Stimulated activated CD8-positive, alpha-beta memory T cell treated with anti-CD3 and anti-CD28 coated beads, Interleukin-12 subunit alpha, Interleukin-12 subunit beta, amount 100 ng/mL, for 24 hours (primary cell): Measurements from ENCODE around the gene RIC8B.
A peak's percentile ranks its signal among the peaks of the same experiment; 100 is the strongest.
"Not testable (repeated sequence)": the region's sequence is repeated elsewhere in the genome, so short reads cannot be mapped to it uniquely, and the experiment has no call there.

ENCODE experiments used
- DNase-seq: peaks from one replicate; pipeline ENCODE4 v3.0.0-alpha.2; 2020; ENCODE audit errors: extremely low read depth

Gene RIC8B

DNA sequence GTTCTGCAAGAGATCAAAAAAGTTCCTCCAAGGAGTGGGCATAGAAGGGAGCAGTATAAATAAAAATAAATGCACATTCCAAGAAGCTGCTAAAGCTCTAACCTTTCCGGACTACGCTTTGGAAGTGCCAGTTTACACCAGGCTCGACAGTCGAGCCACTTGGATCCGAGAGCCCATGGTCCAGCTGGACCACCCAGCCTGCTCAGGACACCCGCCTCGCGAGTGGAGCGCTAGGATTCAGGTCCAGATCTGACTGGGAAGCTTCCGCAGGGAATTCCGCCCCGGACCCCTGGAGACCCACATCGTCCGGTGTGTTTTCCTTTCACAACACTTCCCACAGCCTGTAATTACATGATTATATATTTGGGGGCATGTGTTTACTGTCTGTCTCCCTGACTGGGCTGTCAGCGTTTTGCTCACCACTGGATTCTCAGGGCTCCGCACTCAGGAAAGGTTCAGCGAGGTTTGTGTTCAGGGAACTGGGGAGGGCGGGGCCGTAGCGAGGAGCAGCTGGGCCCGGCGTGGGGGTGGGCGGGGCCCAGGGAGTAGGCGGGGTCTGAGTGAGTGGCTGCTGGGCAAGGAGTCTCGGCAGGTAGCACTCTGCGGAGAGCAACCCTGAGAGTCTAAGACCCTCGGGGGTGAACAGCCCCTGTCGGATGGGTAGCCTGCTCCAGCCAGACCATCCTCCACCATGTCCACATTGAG lies 128.9 kb downstream of the RIC8B start:
- DNase-seq, result peak; percentile 44

DNA sequence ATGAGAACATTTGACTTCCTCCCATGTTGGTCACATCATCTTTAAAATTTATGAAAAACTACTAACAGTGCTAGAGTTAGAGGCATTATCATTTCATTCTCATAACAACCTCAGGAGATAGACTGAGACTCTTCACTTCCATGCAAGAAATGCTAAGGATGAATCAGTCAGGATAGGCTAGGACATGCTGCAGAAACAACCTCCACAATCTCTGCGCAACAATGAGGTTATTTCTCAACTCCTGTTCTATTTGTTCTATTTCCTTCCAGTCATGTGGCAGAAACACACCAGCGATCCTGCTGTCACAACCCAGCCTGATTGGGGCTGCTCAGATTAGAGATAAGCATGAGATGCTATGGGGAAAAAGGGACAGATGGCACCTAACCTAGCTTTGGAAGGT lies 132.2 kb downstream of the RIC8B start:
- no peak for DNase-seq

DNA sequence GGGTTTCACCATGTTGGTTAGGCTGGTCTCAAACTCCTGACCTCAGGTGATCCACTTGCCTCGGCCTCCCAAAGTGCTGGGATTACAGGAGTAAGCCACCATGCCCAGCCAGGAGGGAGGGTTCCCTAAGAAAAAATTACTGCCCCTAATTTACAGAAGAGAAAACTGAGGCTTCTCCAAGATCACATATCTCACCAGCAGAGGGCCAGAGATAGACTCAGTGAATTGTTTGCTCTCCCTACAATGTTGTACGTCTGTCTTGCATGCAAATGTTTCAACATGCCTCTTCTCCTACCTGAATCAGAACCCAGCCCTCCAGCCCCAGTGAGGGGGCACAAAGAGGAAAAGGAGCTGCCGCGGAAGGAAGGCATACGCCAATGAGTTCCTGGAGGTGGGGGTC lies 132.9 kb downstream of the RIC8B start:
- no peak for DNase-seq

DNA sequence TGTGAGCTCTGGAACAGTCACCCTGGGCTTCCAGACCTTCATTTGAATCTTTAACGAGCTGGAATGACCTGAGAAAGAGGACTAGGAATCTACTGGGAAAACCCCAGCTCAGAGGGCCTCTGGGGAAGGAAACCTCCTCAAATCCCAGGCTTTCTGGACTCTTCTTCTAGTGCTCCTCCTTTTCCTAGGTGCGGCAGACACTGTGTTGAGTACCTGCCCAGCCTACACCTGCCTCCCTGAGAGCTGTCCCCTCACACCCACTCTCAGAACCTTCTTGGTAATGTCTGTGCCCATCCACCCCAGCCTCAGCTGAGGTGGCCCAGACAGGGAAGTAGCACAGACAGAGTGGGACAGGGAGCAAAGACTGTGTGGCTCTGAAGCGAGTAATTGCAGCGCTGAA lies 133.4 kb downstream of the RIC8B start:
- no peak for DNase-seq

DNA sequence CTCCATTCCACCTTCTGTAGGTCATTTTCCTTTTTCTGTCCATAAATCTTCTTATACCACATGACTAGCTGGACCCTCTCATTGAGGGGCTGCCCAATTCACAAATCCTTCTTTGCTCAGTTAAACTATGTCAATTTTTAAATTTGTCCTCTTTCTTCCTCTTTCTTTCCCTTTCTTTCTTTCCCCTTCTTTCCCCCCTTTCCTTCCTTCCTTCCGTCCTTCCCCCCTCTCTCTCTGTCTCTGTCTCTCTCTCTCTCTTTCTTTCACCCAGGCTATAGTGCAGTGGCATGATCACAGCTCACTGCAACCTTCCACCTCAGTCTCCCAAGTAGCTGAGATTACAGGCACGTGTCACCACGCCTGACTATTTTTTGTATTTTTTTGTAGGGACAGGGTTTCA lies 134.1 kb downstream of the RIC8B start:
- no peak for DNase-seq

DNA sequence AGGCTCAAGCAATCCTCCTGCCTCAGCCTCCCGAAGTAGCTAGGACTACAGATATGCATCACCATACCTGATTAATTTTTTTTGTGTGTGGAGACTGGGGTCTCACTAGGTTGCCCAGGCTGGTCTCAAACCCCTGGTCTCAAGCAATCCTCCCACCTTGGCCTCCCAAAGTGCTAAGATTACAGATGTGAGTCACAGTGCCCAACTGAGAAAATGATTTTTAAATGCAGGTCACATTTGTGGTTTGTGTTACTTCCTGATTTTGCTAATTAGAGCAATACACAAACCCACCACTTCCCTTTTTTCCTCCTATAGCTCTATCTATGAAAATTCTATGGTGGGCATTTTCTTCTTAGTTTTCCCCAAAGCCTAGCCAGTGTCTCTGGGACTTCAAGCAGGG lies 135.7 kb downstream of the RIC8B start:
- no peak for DNase-seq

DNA sequence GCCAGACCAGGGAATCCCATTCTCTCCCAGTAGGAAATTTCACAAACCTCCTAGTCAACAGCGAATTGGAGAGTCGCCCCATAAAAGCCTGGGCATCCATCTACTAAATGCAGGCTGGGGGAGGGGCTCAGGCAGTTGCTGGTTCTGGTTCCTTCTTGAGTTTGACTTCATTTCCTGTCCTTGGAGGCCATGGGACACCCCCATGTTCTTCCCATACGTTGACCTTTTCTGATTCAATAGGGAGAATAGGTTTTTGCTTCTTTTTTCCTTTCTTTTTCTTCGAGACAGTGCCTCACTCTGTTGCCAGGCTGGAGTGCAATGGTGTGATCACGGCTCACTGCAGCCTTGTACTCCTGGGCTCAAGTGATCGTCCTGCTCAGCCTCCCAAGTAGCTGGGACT lies 137.1 kb downstream of the RIC8B start:
- DNase-seq, result no peak

DNA sequence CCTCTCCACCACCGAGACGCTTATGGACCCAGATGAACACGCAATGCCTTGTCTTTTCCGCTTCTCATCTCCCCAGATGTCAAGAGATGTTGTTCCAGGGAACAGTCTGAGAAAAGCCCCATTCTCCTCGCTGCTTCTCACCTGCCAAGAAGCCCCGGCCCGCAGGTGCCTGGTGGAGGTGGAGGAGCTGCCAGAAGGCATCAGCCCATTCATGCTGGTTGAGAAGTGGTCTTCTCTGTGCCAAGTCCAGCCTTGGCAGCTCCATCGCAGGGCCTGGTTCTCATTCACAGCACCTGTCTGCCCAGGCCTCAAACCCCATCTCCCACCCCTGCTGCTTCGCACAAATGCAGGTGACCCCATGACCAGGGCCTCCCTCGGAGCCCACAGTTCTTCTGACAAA lies 139.0 kb downstream of the RIC8B start:
- DNase-seq, result no peak

DNA sequence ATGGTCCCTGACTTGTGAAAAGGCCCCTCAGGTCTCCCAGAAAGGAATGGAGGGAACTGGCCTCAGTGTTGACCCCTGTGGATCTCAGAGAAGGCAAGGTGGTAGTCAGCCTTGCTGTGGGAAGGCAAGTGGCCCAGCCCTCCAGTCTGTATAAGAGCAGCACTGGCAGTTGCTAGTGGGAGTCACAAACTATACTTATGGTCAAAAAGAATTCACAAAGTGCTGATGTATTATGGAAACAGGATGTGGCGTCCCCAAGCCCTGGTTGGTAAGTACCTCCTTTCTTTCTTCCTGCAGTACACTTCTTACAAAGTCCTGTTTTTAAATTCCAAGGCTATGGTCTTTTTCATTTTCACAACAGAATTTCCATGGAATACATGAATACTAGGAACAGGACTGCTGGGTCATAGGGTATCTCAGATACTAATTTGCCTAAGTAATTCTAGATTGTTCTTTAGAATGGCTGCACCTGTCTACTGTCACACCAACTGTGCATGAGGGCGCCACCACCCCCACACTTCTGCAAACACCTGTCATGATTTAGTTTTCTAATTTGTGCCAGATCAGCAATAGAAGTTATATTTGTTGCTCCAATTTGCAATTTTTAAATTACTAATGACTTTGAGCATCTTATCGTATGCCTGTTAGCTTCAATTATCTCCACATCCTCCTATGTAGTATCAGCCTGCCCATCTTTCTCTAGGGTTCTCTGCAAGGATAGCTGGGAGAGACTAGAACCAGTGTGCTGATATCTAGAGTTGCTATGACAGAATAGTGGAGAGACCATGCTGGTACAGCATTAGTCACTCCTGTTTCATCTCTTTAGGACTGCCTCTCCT lies 140.5 kb downstream of the RIC8B start:
- no peak for DNase-seq

DNA sequence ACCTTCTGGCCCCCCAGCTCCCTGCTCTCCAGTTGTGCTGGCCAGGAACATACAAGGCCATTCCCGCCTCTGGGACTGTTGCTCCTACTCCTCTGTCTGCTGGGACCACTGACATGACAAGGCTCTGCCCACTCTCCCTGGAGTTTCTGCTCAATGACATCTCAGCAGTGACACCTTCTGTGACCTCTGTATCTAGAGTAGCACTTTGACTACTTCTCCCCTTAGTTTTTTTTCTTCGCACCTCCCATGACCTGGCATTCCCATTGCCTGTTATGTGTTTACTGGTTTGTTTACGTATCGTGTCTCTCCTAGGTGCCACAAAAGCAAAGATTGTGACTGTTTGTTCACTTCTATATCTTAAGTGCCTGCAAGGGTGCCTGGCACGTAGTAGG lies 141.1 kb downstream of the RIC8B start:
- DNase-seq, result no peak

DNA sequence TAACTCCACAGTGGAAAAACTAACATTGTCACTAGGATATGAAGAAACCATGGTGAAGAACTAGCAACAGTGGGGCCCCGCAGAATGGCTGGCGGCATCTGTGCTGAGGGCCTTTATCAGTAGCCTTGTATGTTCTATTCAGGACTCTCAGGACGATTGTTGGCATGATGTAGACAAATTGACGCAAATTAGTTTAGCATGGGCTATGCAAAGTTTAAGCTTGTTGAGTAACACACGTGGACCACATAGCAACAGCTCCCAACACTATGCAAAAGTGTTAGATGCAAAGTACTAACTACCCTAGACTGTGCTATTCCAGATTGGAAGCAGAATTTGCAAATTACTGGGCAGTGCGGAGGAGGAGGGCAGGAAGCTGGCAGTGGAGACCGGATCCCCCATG lies 143.0 kb downstream of the RIC8B start:
- DNase-seq, result no peak

DNA sequence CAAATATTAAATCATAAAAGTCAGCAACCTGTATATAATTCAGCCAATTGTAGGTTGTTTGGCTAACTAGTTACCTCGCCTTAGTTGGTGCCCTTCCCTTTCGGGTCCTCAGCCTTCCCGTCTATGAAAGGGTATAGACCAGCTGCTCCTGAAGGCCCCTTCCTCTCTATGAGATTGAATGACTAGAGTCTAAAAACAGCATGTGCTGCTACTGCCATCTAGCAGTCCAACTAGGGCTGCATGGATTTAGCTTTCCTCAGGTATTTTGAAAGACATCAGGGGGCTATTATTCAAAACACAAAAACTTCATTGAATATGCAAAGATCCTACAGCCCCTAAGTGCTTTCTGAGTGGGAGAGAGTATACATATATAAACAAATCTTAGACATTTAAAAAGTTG lies 144.3 kb downstream of the RIC8B start:
- no peak for DNase-seq

DNA sequence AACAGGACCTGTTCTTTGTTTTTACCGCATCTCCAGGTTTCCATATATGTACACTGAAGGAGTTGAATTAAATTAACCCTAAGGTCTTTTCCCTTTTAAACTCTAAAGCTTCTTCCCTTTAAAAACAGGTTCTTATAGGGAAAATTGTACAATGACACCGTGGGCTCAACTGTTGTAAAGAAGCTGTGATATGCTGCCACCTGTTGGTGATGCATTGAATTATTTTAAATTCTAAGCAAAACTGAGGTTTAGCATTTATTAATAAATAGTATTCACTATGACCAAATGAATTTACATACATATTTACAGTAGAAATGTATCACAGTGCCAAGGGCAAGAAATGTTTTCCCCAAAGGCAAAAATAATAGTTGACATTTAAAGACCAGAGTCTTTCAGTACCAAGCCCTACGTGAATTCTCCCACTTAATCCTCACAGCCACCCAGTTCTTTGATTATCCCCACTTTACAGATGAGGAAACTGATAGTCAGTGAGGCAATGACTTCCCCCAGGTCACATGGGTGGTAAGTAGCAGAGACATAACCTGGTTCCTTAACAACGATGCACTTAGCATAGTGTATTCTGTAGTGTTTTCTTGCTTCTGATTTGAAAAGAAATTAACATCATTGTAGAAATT lies 145.5 kb downstream of the RIC8B start:
- no peak for DNase-seq

DNA sequence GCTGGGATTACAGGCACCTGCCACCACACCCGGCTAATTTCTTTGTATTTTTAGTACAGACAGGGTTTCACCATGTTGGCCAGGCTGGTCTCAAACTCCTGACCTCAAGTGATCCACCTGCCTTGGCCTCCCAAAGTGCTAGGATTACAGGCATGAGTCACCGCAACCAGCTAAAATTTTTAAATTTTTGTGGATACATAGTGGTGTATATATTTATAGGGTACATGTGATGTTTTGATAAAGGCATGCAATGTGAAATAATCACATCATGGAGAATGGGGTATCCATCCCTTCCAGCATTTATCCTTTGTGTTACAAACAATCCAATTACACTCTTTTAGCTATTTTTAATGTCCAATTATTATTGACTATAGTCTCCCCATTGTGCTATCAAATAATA lies 147.5 kb downstream of the RIC8B start:
- DNase-seq, result not testable (repeated sequence)

DNA sequence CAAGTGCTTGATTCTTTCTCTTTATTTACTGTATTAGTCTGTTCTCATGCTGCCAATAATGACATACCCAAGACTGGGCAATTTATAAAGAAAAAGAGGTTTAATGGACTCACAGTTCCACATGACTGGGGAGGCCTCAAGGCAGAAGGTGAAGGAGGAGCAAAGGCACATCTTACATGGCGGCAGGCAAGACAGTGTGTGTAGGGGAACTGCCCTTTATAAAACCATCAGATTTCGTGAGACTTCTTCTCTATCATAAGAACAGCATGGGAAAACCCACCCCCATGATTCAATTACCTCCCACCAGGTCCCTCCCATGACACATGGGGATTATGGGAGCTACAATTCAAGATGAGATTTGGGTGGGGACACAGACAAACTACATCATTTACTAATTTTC lies 149.1 kb downstream of the RIC8B start:
- DNase-seq, result not testable (repeated sequence)

DNA sequence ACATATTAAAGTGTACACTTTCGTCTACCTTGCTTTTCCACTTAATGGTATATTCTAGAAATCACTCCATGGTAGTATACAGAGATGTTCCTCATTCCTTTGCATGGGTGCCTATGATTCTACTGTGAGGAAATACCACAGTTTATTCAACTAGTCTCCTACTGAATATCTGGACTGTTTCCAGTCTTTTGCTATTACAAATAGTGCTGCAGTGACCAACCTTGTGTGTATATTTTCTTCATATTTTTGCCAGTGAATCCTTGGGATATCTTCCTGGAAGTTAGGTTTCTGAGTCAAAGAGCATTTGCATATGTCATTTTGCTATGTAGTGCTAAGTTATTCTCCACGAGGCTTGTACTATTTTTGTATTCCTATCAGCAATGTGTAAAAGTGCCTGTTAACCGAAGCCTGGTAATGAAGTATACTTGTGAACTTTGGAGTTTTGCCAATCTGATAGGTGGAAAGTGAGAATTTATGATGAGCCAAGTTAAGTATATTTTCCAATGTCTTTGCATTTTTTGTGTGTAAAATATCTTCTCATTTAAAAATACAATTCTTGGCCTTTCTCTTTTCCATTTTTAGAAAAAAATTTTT lies 149.9 kb downstream of the RIC8B start:
- no peak for DNase-seq

DNA sequence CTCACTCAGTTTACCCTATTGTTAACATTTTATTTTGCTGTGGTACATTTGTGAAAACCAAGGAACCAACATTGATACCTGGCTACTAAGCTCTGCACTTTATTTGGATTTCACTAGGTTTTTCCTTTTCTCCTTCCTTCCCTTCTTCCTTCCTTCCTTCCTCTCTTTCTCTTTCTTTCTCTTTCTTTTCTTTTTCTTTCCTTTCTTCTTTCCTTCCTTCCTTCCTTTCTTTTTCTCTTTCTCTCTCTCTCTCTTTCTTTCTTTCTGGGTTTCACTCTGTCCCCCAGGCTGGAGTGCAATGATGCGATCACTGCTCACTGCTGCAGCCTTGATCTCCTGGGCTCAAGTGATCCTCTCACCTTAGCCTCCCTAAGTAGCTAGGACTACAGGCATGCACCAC lies 152.2 kb downstream of the RIC8B start:
- no peak for DNase-seq

DNA sequence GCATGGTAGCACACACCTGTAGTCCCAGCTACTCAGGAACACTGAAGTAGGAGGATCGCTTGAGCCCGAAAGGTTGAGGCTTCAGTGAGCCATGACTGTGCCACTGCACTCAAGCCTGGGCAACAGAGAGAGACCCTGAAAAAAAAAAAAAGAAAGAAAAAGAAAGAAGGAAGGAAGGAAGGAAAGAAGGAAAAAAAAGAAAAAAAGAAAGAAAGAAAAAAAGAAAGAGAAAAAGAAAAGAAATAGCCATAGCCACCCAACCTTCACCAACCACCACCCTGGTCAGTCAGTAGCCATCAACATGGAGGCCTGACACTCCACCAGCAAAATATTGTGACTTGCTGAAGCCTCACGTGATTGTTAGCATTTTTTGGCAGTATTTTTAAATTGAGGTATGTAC lies 159.8 kb downstream of the RIC8B start:
- DNase-seq, result no peak
